ENCODE results near the gene ZNF292.
"Not testable (repeated sequence)": the region's sequence is repeated elsewhere in the genome, so short reads cannot be mapped to it uniquely, and the experiment has no call there.

Gene ZNF292

GRCh38 chr6:87122477-87122876, 32.9 kb upstream of the ZNF292 start:
- TF ChIP-seq, protein P1, sequence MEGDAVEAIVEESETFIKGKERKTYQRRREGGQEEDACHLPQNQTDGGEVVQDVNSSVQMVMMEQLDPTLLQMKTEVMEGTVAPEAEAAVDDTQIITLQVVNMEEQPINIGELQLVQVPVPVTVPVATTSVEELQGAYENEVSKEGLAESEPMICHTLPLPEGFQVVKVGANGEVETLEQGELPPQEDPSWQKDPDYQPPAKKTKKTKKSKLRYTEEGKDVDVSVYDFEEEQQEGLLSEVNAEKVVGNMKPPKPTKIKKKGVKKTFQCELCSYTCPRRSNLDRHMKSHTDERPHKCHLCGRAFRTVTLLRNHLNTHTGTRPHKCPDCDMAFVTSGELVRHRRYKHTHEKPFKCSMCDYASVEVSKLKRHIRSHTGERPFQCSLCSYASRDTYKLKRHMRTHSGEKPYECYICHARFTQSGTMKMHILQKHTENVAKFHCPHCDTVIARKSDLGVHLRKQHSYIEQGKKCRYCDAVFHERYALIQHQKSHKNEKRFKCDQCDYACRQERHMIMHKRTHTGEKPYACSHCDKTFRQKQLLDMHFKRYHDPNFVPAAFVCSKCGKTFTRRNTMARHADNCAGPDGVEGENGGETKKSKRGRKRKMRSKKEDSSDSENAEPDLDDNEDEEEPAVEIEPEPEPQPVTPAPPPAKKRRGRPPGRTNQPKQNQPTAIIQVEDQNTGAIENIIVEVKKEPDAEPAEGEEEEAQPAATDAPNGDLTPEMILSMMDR (conservative IDR thresholded peaks at IDR 0.05; ENCODE audit: low read depth, low read length): no peak
- no peak for DNase-seq (ENCODE audit: low read depth)
- H3K4me3 ChIP-seq (ENCODE audit: low read depth, low read length): peak overlapping the region; percentile 15

DNA sequence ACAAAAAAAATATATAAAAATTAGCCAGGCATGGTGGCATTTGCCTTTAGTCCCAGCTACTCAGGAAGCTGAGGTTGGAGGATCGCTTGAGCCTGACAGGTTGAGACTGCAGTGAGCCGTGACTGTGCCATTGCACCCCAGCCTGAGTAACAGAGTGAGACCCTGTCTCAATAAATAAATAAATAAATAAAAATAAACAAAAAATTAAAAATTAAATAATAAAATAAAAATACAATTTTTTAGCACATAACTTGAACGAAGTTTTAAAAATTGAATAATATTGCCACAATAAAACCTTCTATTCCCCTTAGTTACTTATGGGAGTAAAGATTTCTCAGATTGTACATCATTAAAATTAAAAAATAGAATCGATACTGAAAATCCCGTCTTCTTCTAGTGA, 31.3 kb upstream of the ZNF292 start:
- DNase-seq (ENCODE audit: low read depth): no peak
- H3K4me3 ChIP-seq (ENCODE audit: low read depth, low read length): no peak overlapping the region
- TF ChIP-seq, protein P1 (conservative IDR thresholded peaks at IDR 0.05; ENCODE audit: low read depth, low read length): no peak

- TF ChIP-seq, protein P1 (conservative IDR thresholded peaks at IDR 0.05; ENCODE audit: low read depth, low read length): no peak
- DNase-seq (ENCODE audit: low read depth): no peak
- no peak overlapping the region for H3K4me3 ChIP-seq (ENCODE audit: low read depth, low read length)
Observed at GRCh38 chr6:87126501-87126900, 28.9 kb upstream of the ZNF292 start.

- no peak for DNase-seq (ENCODE audit: low read depth)
- no peak overlapping the region for H3K4me3 ChIP-seq (ENCODE audit: low read depth, low read length)
- TF ChIP-seq, protein P1 (conservative IDR thresholded peaks at IDR 0.05; ENCODE audit: low read depth, low read length): no peak
Observed at GRCh38 chr6:87127737-87128136, 27.6 kb upstream of the ZNF292 start.

- TF ChIP-seq, protein P1 (conservative IDR thresholded peaks at IDR 0.05; ENCODE audit: low read depth, low read length): no peak
- DNase-seq (ENCODE audit: low read depth): no peak
- H3K4me3 ChIP-seq (ENCODE audit: low read depth, low read length): no peak overlapping the region
Observed at GRCh38 chr6:87136963-87137362, 18.4 kb upstream of the ZNF292 start.

- TF ChIP-seq, protein P1 (conservative IDR thresholded peaks at IDR 0.05; ENCODE audit: low read depth, low read length): peak; percentile 81
- no peak overlapping the region for H3K4me3 ChIP-seq (ENCODE audit: low read depth, low read length)
- DNase-seq (ENCODE audit: low read depth): peak; percentile 83
Observed at GRCh38 chr6:87139236-87139635, 16.1 kb upstream of the ZNF292 start.

DNA sequence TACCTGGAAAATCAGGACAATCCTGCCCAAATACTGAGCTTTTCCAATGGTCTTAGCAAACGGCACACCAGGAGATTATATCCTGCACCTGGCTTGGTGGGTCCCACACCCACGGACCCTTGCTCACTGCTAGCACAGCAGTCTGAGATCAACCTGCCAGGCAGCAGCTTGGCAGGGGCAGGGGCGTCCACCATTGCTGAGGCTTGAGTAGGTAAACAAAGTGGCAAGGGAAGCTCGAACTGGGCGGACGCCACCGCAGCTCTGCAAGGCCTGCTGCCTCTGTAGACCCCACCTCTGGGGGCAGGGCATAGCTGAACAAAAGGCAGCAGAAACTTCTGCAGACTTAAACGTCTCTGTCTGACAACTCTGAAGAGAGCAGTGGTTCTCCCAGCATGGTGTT, 15.4 kb upstream of the ZNF292 start:
- not testable (repeated sequence) for DNase-seq (ENCODE audit: low read depth)

DNA sequence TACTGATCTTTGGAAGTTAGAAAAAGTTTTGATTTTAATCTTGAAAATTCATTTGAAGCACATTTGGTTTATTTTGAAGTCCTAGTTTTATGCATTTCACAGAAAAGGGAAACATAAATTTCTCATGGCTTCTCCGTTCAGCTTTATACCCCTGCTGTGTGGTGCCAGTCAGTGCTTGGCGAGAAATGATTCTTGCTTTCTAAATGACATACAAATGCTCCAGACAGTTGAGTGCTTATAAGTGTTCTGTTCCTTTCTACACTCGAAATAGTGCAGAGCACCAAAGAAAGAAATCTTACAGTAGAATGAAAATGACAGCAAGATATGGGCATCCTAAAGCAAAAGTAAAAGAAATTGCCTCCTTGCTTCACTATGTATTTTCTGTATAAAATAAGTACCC, 9.0 kb upstream of the ZNF292 start:
- no peak for DNase-seq (ENCODE audit: low read depth)
- TF ChIP-seq, protein P1 (conservative IDR thresholded peaks at IDR 0.05; ENCODE audit: low read depth, low read length): no peak
- no peak overlapping the region for H3K4me3 ChIP-seq (ENCODE audit: low read depth, low read length)

More for the DNA sequence above, 15.4 kb upstream of the ZNF292 start:
- not testable (repeated sequence) for H3K4me3 ChIP-seq (ENCODE audit: low read depth, low read length)

All from choroid plexus epithelial cell (primary cell).